SJSA1 (cell line): Measurements from ENCODE around the gene TAF10. TPM values are rescaled to one million over a fixed set of nuclear protein-coding genes. Genes with fewer than 3 reads are reported as not detected.
A peak's percentile ranks its signal among the peaks of the same experiment; 100 is the strongest.

Experiments
- DNase-seq, 2 experiments: peaks; one replicate each; pipeline ENCODE4 v3.0.0-alpha.2; 2015 to 2020; ENCODE audit warnings: low spot score in 2 of 2, low read depth in 1 of 2
- H3K27ac ChIP-seq: fragments of 250-450 bp; sonication (Bioruptor Pico); 2 replicates; pipeline ENCODE4 v1.5.1; 2020; ENCODE audit warnings: mild to moderate bottlenecking, moderate library complexity
- H3K27me3 ChIP-seq: fragments of 250-450 bp; sonication (Bioruptor Pico); replicated peaks from 2 replicates; pipeline ENCODE4 v1.5.1; 2020; ENCODE audit warnings: mild to moderate bottlenecking, moderate library complexity
- H3K36me3 ChIP-seq: fragments of 250-450 bp; sonication (Bioruptor Pico); 2 replicates; pipeline ENCODE4 v1.5.1; 2020; ENCODE audit warnings: mild to moderate bottlenecking
- H3K4me1 ChIP-seq: fragments of 250-450 bp; sonication (Bioruptor Pico); replicated peaks from 2 replicates; pipeline ENCODE4 v1.6.1; 2021; ENCODE audit warnings: mild to moderate bottlenecking
- H3K4me3 ChIP-seq: fragments of 250-450 bp; sonication (Bioruptor Pico); 2 replicates; pipeline ENCODE4 v1.5.1; 2020; ENCODE audit warnings: mild to moderate bottlenecking
- H3K9me3 ChIP-seq: fragments of 250-450 bp; sonication (Bioruptor Pico); replicated peaks from 2 replicates; pipeline ENCODE4 v1.5.1; 2020; ENCODE audit warnings: mild to moderate bottlenecking
- total RNA-seq: library from RNA; depleted of rRNA; stranded (reverse); fragments of >200 nt; shearing (Covaris generic); gene quantifications from 2 replicates; pipeline ENCODE4 v1.2.3, GENCODE V29; 2014

TAF10 gene
- total RNA-seq, 1 experiment from 2014 or later = 25.2 TPM

DNA sequence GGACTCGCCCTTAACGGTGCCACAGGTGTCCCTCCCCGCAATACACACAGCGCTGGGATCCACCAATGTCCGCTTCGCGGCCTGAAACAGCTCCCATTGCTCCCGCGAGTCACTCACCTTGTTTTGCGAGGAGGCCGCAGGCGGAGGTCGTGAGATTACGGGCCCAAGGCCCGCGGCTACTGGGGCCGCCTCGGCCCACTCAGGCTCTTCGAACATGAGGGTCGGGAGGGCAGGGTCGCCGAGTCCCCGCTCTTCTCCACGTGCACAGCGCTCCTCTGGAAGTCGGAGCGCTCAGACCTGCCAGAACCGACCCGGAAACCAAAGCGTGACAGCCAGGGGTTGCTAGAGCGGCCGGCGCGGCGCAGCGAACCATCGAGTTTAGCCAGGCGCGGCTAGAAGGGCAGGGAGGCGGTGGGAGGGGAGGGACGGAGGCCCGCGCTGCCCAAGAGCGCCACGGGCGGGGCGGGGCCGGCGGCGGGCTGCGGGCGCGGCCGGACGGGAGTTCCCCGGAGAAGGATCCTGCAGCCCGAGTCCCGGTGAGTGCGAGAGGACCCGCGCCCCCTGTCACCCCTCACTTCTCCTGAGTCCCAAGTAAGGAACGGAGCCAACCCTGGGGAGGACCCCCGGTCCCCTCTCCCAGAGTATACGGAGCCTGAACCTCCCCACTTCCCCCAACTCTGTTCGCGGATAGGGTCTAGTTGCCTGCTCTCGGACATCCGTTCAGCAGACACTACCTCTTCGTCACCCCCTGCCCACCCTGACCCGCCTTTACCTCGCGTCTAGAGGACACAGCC is 8.5 kb downstream of the TAF10 start, which contains the start of the genes ILK and RRP8:
TSS of gene ILK (plus strand) at position 488 of the 794 bp plus-strand sequence. CDS start 498 bp downstream, outside the sequence.
TSS of gene RRP8 (minus strand) at position 330 of the 794 bp plus-strand sequence. CDS start at position 216, 114 bp downstream.
- Histone ChIP-seq H3K36me3 (peaks cover 56% of the 10 kb centered on the region), H3K4me3 (peak within 1 kb of the TSS; percentile 66)

DNA sequence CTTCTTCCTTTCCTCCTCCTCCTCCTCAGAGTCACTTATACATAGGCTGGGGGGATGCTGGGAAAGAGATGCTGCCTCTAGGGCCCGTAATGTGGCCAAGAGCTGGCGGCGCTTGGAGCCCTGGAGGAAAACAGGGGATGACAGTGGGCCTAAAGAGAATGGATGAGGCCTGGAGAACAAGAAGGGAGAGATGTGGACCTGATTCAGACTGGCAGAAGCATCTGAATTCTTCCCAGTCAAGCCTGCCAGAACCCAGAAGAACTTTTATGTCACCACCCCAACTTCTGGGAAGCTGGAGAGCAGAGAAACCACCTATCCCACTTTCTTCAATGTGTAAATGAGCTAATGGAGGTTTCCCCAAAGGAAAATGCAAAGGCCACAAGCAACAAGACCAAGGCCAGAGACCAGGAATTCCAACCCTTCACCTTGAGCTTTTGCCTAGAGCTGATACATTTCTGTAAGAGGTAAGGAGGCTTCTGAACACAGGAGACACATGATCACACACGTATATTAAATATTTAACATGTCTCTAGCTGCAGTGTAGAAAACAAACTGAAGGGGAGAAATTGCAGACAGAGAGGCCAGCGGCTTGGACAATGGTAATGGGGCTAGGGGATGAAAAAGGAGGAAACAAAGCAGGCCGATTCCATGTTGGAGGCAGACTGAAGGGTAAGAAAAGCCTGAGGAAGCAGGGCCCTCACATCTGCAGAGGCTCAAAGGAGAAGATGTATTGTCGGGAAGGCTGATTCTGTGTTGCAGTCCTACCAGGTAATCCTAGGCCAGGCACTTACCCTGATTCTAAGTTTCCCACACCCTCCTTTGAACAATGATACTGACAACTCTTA is 9.7 kb downstream of the TAF10 start:
- H3K4me3 ChIP-seq = peak overlapping the region; percentile 66
- no peak for DNase-seq
- peaks cover 17% of the 10 kb centered on the region for H3K4me1 ChIP-seq
- no peaks in the 10 kb centered on the region for H3K9me3 ChIP-seq
- peaks cover 45% of the 10 kb centered on the region for H3K36me3 ChIP-seq
- H3K27me3 ChIP-seq = no peaks in the 10 kb centered on the region
- H3K27ac ChIP-seq = no peak overlapping the region

More for the DNA sequence above, 8.5 kb downstream of the TAF10 start, which contains the start of the genes ILK and RRP8:
- Histone ChIP-seq H3K4me1 (peaks cover 28% of the 10 kb centered on the region), H3K9me3 (no peaks in the 10 kb centered on the region), H3K27me3 (no peaks in the 10 kb centered on the region), H3K27ac (peak within 1 kb of the TSS; percentile 36)
- DNase-seq = peak; percentile 64 to 78

DNA sequence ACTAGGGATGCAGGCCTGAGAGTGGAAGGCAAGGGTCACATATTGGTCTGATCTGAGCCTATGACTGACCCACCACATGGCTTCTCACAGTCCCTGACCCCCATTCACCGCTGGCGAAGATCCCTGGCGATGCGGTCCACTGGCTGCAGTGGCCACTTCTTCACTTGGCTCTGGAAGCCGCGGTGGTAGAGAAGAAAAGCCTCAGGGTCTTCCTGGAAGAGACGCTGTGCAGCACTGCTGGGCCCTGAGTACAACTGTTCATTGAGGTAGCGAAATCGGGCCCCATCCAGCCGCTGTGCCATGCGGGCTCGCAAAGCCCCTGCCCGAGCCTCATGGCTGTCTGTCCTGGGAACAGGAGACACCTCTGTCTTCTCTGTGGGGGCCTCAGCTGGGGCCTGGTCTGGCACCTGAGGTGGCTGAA is 11.0 kb downstream of the TAF10 start:
- no peak for DNase-seq
- no peak overlapping the region for H3K4me3 ChIP-seq
- H3K9me3 ChIP-seq = no peaks in the 10 kb centered on the region
- no peaks in the 10 kb centered on the region for H3K27me3 ChIP-seq
- H3K36me3 ChIP-seq = peaks cover 37% of the 10 kb centered on the region
- no peak overlapping the region for H3K27ac ChIP-seq
- peaks cover 6% of the 10 kb centered on the region for H3K4me1 ChIP-seq

DNA sequence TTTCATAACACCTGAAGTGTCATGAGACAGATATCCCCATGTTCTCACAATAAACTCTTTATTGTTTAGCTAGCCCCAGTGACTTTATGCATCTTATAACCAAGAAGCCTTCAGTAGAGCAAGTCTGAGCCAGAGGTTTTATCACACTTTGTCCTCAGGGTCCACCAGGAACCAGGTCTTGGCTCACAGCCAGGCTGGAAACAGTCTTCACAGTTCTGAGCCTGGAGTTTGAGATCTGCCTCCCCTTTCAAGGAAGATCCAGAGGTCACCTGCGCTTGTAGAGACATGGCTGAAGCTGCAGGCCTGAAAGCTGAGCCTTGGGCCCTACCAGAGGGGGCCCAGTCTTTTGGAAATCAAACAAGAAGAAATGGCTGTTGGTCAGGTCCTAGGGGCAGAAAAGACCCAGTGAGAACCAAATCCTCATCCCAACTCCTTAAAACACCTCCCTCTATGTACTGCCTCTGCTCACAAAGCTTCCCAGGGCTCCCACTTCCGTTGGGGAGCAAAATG is 12.1 kb downstream of the TAF10 start:
- no peak for DNase-seq

DNA sequence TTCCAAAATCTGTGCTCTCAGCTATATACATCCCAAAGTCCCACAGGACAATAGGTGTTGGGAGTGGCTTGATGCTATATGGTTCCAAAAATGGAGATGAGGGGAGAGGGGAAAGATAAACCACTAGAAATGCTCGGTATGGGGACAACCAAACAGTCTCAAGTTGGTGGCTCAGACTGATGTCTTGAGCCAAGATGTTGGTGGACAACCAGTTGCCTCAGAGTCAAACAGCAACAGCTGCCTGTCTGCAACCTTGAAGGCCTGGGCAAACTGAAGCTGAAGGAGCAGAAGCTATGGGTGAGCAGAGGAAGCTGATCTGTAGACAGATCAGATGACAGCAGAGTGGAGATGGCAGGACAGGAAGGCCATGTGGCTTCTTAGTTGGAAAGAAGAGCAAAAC is 12.6 kb downstream of the TAF10 start:
- H3K4me3 ChIP-seq = no peak overlapping the region
- peaks cover 30% of the 10 kb centered on the region for H3K36me3 ChIP-seq
- H3K27me3 ChIP-seq = no peaks in the 10 kb centered on the region

More for the DNA sequence above, 12.1 kb downstream of the TAF10 start:
- no peak overlapping the region for H3K4me3 ChIP-seq
- H3K36me3 ChIP-seq = peaks cover 33% of the 10 kb centered on the region
- H3K9me3 ChIP-seq = no peaks in the 10 kb centered on the region
- no peaks in the 10 kb centered on the region for H3K27me3 ChIP-seq
- no peak overlapping the region for H3K27ac ChIP-seq
- no peaks in the 10 kb centered on the region for H3K4me1 ChIP-seq

DNA sequence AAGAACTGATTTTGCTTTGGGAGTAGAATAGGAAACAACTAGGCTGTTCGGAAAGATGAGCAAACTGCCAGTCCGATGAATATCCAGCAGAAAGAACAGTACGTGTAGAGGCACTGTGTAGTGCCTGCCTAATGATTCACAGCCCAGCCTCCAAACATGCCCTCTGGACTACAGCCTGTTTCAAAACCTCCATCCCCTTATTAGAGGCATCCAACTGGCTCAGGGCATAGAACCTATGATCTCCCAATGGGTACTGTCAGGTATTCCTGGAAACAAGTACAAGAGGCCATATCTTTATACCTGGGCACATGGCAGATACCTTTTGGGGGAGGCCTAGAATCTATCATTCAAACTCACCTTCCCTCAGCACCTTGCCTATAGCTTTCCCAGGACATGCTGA is 13.5 kb downstream of the TAF10 start:
- H3K36me3 ChIP-seq = peaks cover 32% of the 10 kb centered on the region
- no peaks in the 10 kb centered on the region for H3K27me3 ChIP-seq
- no peaks in the 10 kb centered on the region for H3K9me3 ChIP-seq
- H3K27ac ChIP-seq = no peak overlapping the region
- no peak for DNase-seq
- H3K4me1 ChIP-seq = no peaks in the 10 kb centered on the region
- no peak overlapping the region for H3K4me3 ChIP-seq

More for the DNA sequence above, 12.6 kb downstream of the TAF10 start:
- Histone ChIP-seq H3K4me1 (no peaks in the 10 kb centered on the region), H3K27ac (no peak overlapping the region), H3K9me3 (no peaks in the 10 kb centered on the region)
- DNase-seq = no peak

DNA sequence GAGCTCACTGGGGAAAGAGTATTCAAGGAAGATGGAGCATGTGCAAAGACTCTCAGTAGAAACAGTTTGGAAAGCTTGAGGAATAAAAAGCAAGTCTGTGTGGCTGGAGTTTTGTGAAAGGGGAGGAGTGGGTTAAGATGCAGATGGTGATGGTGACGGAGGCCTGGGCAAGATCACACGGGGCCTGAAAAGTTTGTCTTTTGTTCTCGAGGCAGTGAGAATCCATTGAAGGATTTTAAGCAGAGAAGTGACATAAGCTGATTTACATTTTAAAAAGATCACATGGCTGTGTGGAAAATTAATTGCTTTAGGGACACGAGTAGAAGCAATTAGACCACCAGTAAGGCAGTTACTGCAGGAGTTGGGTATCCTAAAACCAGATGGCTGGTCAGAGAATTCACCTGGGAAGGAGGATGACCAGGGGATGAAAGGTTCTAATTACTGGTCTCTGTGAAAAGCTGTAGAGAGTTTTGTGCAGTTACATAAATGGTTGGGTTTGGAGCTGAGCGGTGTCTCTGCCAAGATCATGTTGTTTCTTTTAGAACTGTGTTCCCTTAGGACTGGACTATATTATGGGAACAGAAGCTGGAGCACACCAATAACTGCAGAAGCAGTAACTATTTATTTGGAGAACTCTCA is 15.7 kb downstream of the TAF10 start:
- DNase-seq = no peak
- H3K27me3 ChIP-seq = no peaks in the 10 kb centered on the region
- H3K4me1 ChIP-seq = no peaks in the 10 kb centered on the region
- H3K4me3 ChIP-seq = no peak overlapping the region
- H3K36me3 ChIP-seq = peaks cover 29% of the 10 kb centered on the region
- no peaks in the 10 kb centered on the region for H3K9me3 ChIP-seq
- H3K27ac ChIP-seq = no peak overlapping the region

DNA sequence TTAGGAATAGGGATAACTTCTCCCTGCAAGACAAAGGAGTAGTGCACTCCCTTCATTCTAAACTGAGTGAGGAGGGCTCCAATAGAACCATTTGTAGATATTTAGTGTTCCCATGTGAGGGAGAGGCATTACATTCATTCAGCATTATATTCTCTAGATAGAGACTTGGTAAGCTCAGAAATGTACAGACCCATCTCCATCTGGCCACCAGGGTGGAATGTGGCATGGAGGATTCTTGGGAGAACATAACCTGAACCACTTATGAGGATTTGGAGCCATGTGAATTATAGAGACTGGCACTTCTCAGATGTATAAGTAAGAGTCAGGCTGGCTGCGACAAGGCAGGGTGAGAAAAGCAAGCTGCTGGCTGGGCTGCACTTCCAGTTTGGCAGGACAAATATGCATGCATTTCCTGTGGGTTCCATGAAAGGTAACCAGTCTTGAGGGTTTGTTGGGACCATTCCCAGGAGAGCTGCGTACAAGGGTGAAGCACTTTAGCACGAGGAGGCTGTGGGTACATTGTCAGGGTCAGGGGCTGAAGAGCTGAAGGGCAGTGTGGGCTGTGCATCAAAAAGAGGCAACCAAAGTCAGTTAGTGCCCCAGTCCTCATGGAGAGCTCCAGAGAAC is 17.8 kb downstream of the TAF10 start:
- Histone ChIP-seq H3K27ac (no peak overlapping the region), H3K36me3 (peaks cover 11% of the 10 kb centered on the region), H3K4me3 (no peak overlapping the region), H3K9me3 (no peaks in the 10 kb centered on the region), H3K4me1 (no peaks in the 10 kb centered on the region), H3K27me3 (no peaks in the 10 kb centered on the region)
- DNase-seq = no peak

DNA sequence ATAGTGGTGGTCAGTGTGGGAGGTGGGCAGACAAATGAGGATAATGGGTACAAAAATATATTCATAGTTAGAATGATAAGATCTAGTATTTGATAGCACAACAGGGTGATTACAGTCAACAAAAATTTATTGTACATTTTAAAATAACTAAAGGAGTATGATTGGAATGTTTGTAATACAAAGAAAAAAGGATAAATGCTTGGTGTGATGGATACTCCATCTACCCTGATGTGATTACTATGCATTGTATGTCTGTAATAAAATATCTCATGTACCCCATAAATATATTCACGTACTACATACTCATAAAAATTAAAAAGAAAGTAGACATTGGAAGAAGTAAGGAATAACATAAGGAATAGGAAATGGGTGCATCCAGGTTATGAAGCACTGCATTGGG is 24.0 kb downstream of the TAF10 start:
- H3K4me3 ChIP-seq = no peak overlapping the region
- H3K4me1 ChIP-seq = no peaks in the 10 kb centered on the region
- H3K27ac ChIP-seq = no peak overlapping the region
- no peaks in the 10 kb centered on the region for H3K27me3 ChIP-seq
- no peak for DNase-seq
- no peaks in the 10 kb centered on the region for H3K9me3 ChIP-seq
- no peaks in the 10 kb centered on the region for H3K36me3 ChIP-seq

DNA sequence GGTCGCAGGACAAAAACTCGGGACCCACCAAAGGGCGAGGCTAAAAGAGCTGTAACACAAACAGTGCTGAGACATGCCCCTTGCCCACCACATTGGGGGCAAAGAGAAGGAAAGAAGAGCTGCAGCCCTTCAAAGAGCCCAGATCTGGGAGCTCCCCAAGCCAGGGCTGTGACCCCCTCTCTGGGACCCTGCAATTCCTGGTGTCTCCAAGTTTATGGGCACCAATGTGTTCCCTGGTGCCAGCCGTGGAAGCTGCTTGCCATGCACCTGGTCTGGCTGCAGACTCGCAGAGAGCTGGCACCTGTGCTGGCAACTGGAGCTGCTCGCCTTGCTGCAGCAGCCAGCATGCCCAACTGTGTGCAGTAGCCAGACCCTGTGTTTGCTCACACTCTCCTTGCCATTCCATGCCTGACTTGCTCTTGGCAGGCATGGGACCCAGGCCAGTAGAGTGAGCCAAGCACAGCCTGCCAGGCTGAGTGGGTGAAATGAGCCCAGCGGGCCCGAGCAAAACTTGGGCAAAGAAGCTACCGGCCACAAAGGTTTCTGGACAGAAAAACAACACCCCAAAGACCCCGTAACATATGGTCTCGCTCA is 24.6 kb downstream of the TAF10 start:
- H3K9me3 ChIP-seq = no peaks in the 10 kb centered on the region
- no peaks in the 10 kb centered on the region for H3K36me3 ChIP-seq
- no peaks in the 10 kb centered on the region for H3K27me3 ChIP-seq
- DNase-seq = no peak
- H3K4me1 ChIP-seq = no peaks in the 10 kb centered on the region
- no peak overlapping the region for H3K4me3 ChIP-seq
- no peak overlapping the region for H3K27ac ChIP-seq

DNA sequence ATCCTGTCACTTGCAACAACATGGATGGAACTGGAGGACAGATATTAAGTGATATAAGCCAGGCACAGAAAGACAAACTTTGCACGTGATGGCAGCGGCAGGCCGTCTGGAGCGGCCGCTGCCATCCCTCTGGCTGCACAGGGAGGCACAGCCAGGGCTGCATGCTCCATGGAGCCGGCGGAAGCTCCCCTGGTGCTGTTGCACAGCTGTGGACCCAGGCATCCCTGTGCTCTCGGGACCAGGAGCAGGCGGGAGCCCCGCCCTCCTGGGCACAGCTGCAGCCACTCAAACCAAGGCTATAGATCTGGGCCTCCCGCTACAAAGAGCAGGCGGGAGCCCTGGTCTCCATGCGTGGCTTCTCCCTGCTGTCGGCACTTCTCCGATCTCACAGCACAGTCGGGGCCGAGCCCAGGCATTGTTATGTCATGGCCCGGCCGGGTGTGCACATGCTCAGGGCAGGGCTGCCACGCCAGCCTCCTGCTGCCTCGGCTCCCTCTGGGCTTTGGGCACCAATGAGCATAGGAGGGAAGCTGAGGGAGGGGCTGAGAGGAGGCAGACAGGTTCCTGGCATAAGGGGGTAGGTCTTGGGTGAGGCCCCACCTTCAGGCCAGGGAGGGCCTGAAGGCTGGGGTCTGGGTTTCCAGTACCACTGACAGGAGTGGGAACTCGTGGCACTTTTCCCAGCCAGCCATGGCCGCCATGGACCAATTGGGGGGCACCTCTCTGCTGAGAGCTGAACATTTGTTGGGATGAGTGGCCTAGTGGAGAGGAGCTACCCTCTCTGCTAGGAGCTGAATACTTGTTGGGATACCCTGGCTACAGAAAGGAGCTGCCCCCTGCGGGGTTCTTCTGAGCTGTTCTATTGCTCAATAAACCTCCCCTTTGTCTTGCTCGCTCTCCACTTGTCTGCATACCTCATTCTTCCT is 25.3 kb downstream of the TAF10 start:
- Histone ChIP-seq H3K4me3 (no peak overlapping the region), H3K9me3 (no peaks in the 10 kb centered on the region), H3K27me3 (no peaks in the 10 kb centered on the region), H3K27ac (no peak overlapping the region), H3K36me3 (no peaks in the 10 kb centered on the region), H3K4me1 (no peaks in the 10 kb centered on the region)
- no peak for DNase-seq

DNA sequence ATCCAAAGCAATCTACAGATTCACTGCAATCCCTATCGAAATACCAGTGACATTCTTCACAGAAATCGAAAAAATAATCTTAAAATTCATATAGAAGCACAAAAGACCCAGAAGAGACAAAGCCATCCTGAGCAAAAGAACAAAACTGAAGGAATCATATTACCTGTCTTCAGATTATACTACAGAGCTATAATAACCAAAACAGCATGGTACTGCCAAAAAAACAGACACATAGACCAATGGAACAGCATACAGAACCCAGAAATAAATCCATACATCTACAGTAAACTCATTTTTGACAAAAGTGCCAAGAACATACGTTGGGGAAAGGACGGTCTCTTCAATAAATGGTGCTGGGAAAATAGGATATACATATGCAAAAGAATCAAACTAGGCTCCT is 27.5 kb downstream of the TAF10 start:
- no peak for DNase-seq
- H3K9me3 ChIP-seq = no peaks in the 10 kb centered on the region
- H3K4me3 ChIP-seq = no peak overlapping the region
- H3K36me3 ChIP-seq = no peaks in the 10 kb centered on the region
- no peaks in the 10 kb centered on the region for H3K4me1 ChIP-seq
- H3K27ac ChIP-seq = no peak overlapping the region
- no peaks in the 10 kb centered on the region for H3K27me3 ChIP-seq
